HG02623 (cell line): ENCODE measurements around the gene ZNF423.
"Not testable (repeated sequence)": the region's sequence is repeated elsewhere in the genome, so short reads cannot be mapped to it uniquely, and the experiment has no call there.

Experiments used
- ATAC-seq: cut with Tn5 transposase; IDR thresholded peaks from one replicate; pipeline ENCODE4 v1.9.1; 2021; ENCODE audit warnings: moderate library complexity; ENCODE audit not compliant: unreplicated experiment

Gene ZNF423

GRCh38 chr16:49564496-49565229 lies 291.2 kb downstream of the ZNF423 start:
- ATAC-seq = no peak

- no peak for ATAC-seq
These were observed 292.2 kb downstream of the ZNF423 start for GRCh38 chr16:49563666-49564065.

- ATAC-seq = not testable (repeated sequence)
These were observed 293.0 kb downstream of the ZNF423 start for GRCh38 chr16:49562894-49563293.

- ATAC-seq = no peak
These were observed 293.7 kb downstream of the ZNF423 start for GRCh38 chr16:49562228-49562627.

GRCh38 chr16:49560004-49560830 lies 295.7 kb downstream of the ZNF423 start:
- no peak for ATAC-seq

- ATAC-seq = no peak
These were observed 296.7 kb downstream of the ZNF423 start for GRCh38 chr16:49559242-49559641.

- ATAC-seq = no peak
These were observed 297.5 kb downstream of the ZNF423 start for GRCh38 chr16:49558451-49558850.

GRCh38 chr16:49556606-49557446 lies 299.1 kb downstream of the ZNF423 start:
- no peak for ATAC-seq

- ATAC-seq = no peak
These were observed 299.7 kb downstream of the ZNF423 start for GRCh38 chr16:49556249-49556605.

GRCh38 chr16:49554681-49555080 lies 301.2 kb downstream of the ZNF423 start:
- ATAC-seq = no peak

- no peak for ATAC-seq
These were observed 303.5 kb downstream of the ZNF423 start for GRCh38 chr16:49552313-49552928.

GRCh38 chr16:49550666-49551065 lies 305.2 kb downstream of the ZNF423 start:
- no peak for ATAC-seq

- ATAC-seq = no peak
These were observed 305.8 kb downstream of the ZNF423 start for GRCh38 chr16:49550140-49550539.

- no peak for ATAC-seq
These were observed 307.5 kb downstream of the ZNF423 start for GRCh38 chr16:49548325-49548970.

- no peak for ATAC-seq
These were observed 308.5 kb downstream of the ZNF423 start for GRCh38 chr16:49547448-49547847.

GRCh38 chr16:49546735-49547134 lies 309.2 kb downstream of the ZNF423 start:
- ATAC-seq = no peak

GRCh38 chr16:49545741-49546448 lies 310.0 kb downstream of the ZNF423 start:
- no peak for ATAC-seq

- ATAC-seq = no peak
These were observed 310.7 kb downstream of the ZNF423 start for GRCh38 chr16:49545243-49545642.

- no peak for ATAC-seq
These were observed 311.1 kb downstream of the ZNF423 start for GRCh38 chr16:49544828-49545227.

GRCh38 chr16:49543631-49543946 lies 312.3 kb downstream of the ZNF423 start:
- no peak for ATAC-seq
